ENCODE data around the gene PCSK9.

DNA sequence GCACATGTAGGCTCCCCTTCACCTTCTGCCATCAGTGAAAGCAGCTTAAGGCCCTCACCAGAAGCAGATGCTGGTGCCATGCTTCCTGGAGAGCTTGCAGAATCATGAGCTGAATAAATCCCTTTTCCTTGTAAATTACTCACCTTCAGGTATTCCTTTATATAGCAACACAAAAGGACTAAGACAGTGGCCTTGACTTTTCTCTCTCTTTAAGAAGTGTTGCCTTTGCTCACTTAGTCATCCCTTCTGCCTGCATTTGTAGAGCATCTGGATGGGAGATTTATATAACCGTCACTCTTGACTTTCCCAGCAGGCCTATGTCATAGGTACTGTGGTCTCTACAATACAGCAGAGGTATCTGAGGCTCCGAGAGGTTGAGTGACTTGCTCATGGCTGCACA is 3.7 kb downstream of the PCSK9 start:
- TF ChIP-seq, protein P1, sequence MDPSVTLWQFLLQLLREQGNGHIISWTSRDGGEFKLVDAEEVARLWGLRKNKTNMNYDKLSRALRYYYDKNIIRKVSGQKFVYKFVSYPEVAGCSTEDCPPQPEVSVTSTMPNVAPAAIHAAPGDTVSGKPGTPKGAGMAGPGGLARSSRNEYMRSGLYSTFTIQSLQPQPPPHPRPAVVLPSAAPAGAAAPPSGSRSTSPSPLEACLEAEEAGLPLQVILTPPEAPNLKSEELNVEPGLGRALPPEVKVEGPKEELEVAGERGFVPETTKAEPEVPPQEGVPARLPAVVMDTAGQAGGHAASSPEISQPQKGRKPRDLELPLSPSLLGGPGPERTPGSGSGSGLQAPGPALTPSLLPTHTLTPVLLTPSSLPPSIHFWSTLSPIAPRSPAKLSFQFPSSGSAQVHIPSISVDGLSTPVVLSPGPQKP (IDR thresholded peaks at IDR 0.05; ENCODE audit: borderline replicate concordance, low read depth, low read length): no peak
- no peak for TF ChIP-seq POLR2A (IDR thresholded peaks at IDR 0.05; ENCODE audit: low read depth, low read length)
- TF ChIP-seq, protein P2, sequence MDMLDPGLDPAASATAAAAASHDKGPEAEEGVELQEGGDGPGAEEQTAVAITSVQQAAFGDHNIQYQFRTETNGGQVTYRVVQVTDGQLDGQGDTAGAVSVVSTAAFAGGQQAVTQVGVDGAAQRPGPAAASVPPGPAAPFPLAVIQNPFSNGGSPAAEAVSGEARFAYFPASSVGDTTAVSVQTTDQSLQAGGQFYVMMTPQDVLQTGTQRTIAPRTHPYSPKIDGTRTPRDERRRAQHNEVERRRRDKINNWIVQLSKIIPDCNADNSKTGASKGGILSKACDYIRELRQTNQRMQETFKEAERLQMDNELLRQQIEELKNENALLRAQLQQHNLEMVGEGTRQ (IDR thresholded peaks at IDR 0.05; ENCODE audit: low read depth, low read length): no peak
- TF ChIP-seq, protein P3, sequence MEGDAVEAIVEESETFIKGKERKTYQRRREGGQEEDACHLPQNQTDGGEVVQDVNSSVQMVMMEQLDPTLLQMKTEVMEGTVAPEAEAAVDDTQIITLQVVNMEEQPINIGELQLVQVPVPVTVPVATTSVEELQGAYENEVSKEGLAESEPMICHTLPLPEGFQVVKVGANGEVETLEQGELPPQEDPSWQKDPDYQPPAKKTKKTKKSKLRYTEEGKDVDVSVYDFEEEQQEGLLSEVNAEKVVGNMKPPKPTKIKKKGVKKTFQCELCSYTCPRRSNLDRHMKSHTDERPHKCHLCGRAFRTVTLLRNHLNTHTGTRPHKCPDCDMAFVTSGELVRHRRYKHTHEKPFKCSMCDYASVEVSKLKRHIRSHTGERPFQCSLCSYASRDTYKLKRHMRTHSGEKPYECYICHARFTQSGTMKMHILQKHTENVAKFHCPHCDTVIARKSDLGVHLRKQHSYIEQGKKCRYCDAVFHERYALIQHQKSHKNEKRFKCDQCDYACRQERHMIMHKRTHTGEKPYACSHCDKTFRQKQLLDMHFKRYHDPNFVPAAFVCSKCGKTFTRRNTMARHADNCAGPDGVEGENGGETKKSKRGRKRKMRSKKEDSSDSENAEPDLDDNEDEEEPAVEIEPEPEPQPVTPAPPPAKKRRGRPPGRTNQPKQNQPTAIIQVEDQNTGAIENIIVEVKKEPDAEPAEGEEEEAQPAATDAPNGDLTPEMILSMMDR (conservative IDR thresholded peaks at IDR 0.05; ENCODE audit: low read depth, low read length): no peak
- TF ChIP-seq RFX5 (IDR thresholded peaks at IDR 0.05; ENCODE audit: low read depth, low read length): no peak
- no peak for TF ChIP-seq SMC3 (IDR thresholded peaks at IDR 0.05; ENCODE audit: low read depth, low read length)
- no peak for TF ChIP-seq MAFK (IDR thresholded peaks at IDR 0.05; ENCODE audit: low read depth, low read length)
- no peak for TF ChIP-seq MXI1 (IDR thresholded peaks at IDR 0.05; ENCODE audit: borderline replicate concordance, low read depth, low read length)

Data from IMR-90 (cell line).